ENCODE results near the gene RBMXL2. TPM values are rescaled to one million over a fixed set of nuclear protein-coding genes. Genes with fewer than 3 reads are reported as not detected.

RBMXL2 gene
- total RNA-seq, 1 donor = under 0.01 TPM

GRCh38 chr11:7062534-7062933 lies 26.3 kb upstream of the RBMXL2 start:
- no peak for TF ChIP-seq CTCF (IDR thresholded peaks at IDR 0.05; ENCODE audit: insufficient read depth, low read depth, low read length)
- no peak overlapping the region for H3K4me3 ChIP-seq (ENCODE audit: low read depth, low read length)

GRCh38 chr11:7072401-7073028 lies 16.3 kb upstream of the RBMXL2 start:
- TF ChIP-seq CTCF (IDR thresholded peaks at IDR 0.05; ENCODE audit: insufficient read depth, low read depth, low read length) = no peak
- DNase-seq (ENCODE audit: low read depth) = no peak
- no peak overlapping the region for H3K4me3 ChIP-seq (ENCODE audit: low read depth, low read length)

More at GRCh38 chr11:7062534-7062933, 26.3 kb upstream of the RBMXL2 start:
- no peak for DNase-seq (ENCODE audit: low read depth)

GRCh38 chr11:7077101-7077500 lies 11.7 kb upstream of the RBMXL2 start:
- TF ChIP-seq CTCF (IDR thresholded peaks at IDR 0.05; ENCODE audit: insufficient read depth, low read depth, low read length) = no peak
- H3K4me3 ChIP-seq (ENCODE audit: low read depth, low read length) = no peak overlapping the region
- DNase-seq (ENCODE audit: low read depth) = no peak

- DNase-seq (ENCODE audit: low read depth) = no peak
- no peak overlapping the region for H3K4me3 ChIP-seq (ENCODE audit: low read depth, low read length)
- no peak for TF ChIP-seq CTCF (IDR thresholded peaks at IDR 0.05; ENCODE audit: insufficient read depth, low read depth, low read length)
Observed at GRCh38 chr11:7079545-7080135, 9.2 kb upstream of the RBMXL2 start.

- no peak overlapping the region for H3K4me3 ChIP-seq (ENCODE audit: low read depth, low read length)
- no peak for TF ChIP-seq CTCF (IDR thresholded peaks at IDR 0.05; ENCODE audit: insufficient read depth, low read depth, low read length)
- DNase-seq (ENCODE audit: low read depth) = no peak
Observed at GRCh38 chr11:7080900-7081299, 7.9 kb upstream of the RBMXL2 start.

- DNase-seq (ENCODE audit: low read depth) = no peak
- no peak for TF ChIP-seq CTCF (IDR thresholded peaks at IDR 0.05; ENCODE audit: insufficient read depth, low read depth, low read length)
- H3K4me3 ChIP-seq (ENCODE audit: low read depth, low read length) = no peak overlapping the region
Observed at GRCh38 chr11:7081441-7081840, 7.4 kb upstream of the RBMXL2 start.

All from fibroblast of villous mesenchyme (primary cell).